ENCODE data around the gene CNIH2. TPM values are rescaled to one million over a fixed set of nuclear protein-coding genes. Genes with fewer than 3 reads are reported as not detected.

CNIH2 gene
- total and polyA plus RNA-seq, 8 donors: 0.81 to 5.2 (median 3.6) TPM

DNA sequence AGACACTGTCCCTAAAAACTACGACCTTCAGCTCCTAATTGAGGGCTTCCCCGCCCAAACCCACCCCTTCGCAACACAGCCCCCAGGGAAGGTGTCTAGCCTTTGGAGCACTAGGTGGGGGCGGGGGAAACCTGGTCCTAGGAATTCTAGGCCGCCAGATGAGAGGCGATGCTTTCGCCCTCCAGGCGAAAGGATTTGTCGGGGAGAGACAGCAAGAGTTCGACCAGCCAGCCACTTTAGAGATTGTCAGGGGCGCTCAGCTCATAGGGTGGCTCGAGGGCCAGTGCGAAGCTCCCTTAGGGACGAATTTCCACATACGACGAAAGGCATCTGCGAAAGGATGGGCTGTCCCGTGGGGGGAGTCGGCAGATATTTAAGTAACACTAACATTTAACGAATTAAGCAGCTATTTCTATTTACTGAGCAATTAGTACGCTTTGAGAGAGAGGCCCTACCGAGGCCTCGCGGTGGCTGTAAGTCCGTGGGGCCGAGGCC is 33.5 kb downstream of the CNIH2 start:
- TF ChIP-seq, protein P1, sequence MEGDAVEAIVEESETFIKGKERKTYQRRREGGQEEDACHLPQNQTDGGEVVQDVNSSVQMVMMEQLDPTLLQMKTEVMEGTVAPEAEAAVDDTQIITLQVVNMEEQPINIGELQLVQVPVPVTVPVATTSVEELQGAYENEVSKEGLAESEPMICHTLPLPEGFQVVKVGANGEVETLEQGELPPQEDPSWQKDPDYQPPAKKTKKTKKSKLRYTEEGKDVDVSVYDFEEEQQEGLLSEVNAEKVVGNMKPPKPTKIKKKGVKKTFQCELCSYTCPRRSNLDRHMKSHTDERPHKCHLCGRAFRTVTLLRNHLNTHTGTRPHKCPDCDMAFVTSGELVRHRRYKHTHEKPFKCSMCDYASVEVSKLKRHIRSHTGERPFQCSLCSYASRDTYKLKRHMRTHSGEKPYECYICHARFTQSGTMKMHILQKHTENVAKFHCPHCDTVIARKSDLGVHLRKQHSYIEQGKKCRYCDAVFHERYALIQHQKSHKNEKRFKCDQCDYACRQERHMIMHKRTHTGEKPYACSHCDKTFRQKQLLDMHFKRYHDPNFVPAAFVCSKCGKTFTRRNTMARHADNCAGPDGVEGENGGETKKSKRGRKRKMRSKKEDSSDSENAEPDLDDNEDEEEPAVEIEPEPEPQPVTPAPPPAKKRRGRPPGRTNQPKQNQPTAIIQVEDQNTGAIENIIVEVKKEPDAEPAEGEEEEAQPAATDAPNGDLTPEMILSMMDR (IDR thresholded peaks at IDR 0.05): peak; percentile 80 to 88
- ATAC-seq (no peak), DNase-seq (no peak)
- Histone ChIP-seq H3K27me3 (peaks cover 0 to 12% of the 10 kb centered on the region in 2 donors), H3K36me3 (no peaks in the 10 kb centered on the region), H3K27ac (peak overlapping the region; percentile 86 to 88), H3K9me3 (no peaks in the 10 kb centered on the region), H3K4me3 (peak overlapping the region; percentile 37 to 62), H3K4me1 (peaks cover 0 to 26% of the 10 kb centered on the region in 2 donors)
- intact Hi-C loops (cut with DNase I): loop anchor here in 1 of 2 donors (10.0 kb wide), 1 partner anchor 73 kb away; no protein-coding TSS in a partner anchor

- TF ChIP-seq, protein P1 (IDR thresholded peaks at IDR 0.05): no peak
Observed at GRCh38 chr11:66311965-66312548, 34.1 kb downstream of the CNIH2 start.

GRCh38 chr11:66312549-66313320 is 34.8 kb downstream of the CNIH2 start:
- DNase-seq: peak; percentile 95 to 99 (median 99)
- Histone ChIP-seq H3K27me3 (peaks cover 0 to 21% of the 10 kb centered on the region in 2 donors), H3K4me1 (peaks cover 6 to 38% of the 10 kb centered on the region in 2 donors), H3K27ac (peak overlapping the region; percentile 86 to 88), H3K4me3 (peak overlapping the region; percentile 44 to 62), H3K9me3 (no peaks in the 10 kb centered on the region), H3K36me3 (no peaks in the 10 kb centered on the region)
- TF ChIP-seq, protein P1 (IDR thresholded peaks at IDR 0.05): no peak
- intact Hi-C loops (cut with DNase I): loop anchor here in 1 of 2 donors (10.0 kb wide), 1 partner anchor 72 kb away; no protein-coding TSS in a partner anchor
- peak; percentile 84 for ATAC-seq

More at GRCh38 chr11:66311965-66312548, 34.1 kb downstream of the CNIH2 start:
- DNase-seq (peak in 3 of 4 donors; percentile 94 to 95 (median 95)), ATAC-seq (peak; percentile 81)
- Histone ChIP-seq H3K36me3 (no peaks in the 10 kb centered on the region), H3K4me1 (peaks cover 0 to 31% of the 10 kb centered on the region in 2 donors), H3K27ac (peak overlapping the region; percentile 86 to 88), H3K9me3 (no peaks in the 10 kb centered on the region), H3K4me3 (peak overlapping the region; percentile 37 to 62), H3K27me3 (peaks cover 0 to 17% of the 10 kb centered on the region in 2 donors)
- intact Hi-C loops (cut with DNase I): loop anchor here in 1 of 2 donors (10.0 kb wide), 1 partner anchor 73 kb away; no protein-coding TSS in a partner anchor

DNA sequence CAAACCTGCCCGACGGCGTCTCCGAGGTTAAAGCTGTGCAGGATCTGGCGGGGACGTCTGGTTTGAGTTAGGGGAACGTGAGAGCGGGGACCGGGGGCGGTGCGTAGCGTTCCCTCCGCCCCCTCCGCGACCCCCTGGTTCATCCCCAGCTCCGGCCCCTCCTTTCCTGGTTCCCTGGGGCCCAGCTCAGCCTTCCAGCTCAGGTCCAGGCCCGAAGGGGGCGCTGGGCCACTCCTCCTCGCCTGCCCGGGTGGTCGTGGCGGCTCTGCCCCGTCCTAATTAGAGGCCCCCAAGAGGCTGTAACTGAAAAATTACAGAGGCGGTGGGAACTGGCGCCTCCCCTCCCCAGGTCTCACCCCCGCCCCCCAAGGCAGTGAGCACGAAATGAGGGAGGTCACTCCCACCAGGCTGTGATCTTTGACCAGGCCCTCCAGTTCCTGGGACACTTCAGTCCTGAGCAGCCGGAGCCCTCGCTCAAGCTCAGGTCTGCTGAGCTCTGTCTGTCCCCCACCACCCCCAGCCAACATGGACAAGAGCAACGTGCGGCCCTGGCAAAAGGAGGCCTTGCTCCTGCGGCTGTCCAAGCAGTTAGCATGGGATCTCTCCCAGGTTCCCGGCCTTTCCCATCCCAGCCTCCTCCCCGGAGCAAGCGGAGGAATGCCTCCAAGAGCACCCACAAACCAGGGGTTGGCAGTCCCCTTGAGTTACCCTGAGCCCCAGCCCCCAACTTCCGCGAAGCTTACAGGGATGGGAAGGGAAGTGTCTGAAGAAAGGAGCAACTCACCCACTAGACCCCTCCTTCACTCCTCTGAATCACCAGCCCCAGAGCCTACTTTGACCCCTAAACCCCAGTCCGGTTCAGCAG is 35.6 kb downstream of the CNIH2 start:
- TF ChIP-seq, protein P1 (IDR thresholded peaks at IDR 0.05): no peak
- peak overlapping the region; percentile 86 to 88 for H3K27ac ChIP-seq
- ATAC-seq (no peak), DNase-seq (peak in 3 of 4 donors; percentile 80 to 88 (median 85))
- no peaks in the 10 kb centered on the region for H3K9me3 ChIP-seq
- peak overlapping the region; percentile 44 to 62 for H3K4me3 ChIP-seq
- intact Hi-C loops (cut with DNase I): loop anchor here in 1 of 2 donors (10.0 kb wide), 1 partner anchor 71 kb away; no protein-coding TSS in a partner anchor
- peaks cover 0 to 21% of the 10 kb centered on the region in 2 donors for H3K27me3 ChIP-seq
- H3K36me3 ChIP-seq: no peaks in the 10 kb centered on the region
- peaks cover 13 to 46% of the 10 kb centered on the region in 2 donors for H3K4me1 ChIP-seq

Data from left lung (tissue), 10 donors.